ENCODE data around the gene FNBP1.

DNA sequence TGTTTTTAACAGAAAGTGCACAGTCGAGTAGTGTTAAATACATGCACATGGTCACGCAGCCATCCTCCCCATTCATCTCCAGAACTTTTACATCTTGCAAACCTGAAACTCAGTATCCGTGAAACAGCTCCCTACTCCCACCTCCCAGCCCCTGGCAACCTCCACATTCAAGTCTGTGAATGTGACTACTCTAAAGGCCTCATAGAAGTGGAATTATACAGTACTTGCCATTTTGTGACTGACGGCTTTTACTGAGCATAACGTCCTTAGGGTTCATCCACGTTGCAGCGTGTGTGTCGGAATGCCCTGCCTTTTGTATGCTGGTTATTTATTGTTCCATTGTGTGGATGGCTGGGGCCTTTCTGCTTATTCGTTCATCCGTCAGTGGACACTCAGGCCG, 171.9 kb downstream of the FNBP1 start:
- TF ChIP-seq, protein P1, sequence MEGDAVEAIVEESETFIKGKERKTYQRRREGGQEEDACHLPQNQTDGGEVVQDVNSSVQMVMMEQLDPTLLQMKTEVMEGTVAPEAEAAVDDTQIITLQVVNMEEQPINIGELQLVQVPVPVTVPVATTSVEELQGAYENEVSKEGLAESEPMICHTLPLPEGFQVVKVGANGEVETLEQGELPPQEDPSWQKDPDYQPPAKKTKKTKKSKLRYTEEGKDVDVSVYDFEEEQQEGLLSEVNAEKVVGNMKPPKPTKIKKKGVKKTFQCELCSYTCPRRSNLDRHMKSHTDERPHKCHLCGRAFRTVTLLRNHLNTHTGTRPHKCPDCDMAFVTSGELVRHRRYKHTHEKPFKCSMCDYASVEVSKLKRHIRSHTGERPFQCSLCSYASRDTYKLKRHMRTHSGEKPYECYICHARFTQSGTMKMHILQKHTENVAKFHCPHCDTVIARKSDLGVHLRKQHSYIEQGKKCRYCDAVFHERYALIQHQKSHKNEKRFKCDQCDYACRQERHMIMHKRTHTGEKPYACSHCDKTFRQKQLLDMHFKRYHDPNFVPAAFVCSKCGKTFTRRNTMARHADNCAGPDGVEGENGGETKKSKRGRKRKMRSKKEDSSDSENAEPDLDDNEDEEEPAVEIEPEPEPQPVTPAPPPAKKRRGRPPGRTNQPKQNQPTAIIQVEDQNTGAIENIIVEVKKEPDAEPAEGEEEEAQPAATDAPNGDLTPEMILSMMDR (IDR thresholded peaks at IDR 0.05): no peak
- TF ChIP-seq POLR2A (IDR thresholded peaks at IDR 0.05): no peak
